B cell (primary cell): Measurements from ENCODE around the gene SORL1.

Experiments used
- CTCF ChIP-seq: fragments of 200-600 bp; IDR thresholded peaks from one replicate; pipeline ENCODE4 v1.8.0; 2022; ENCODE audit warnings: antibody characterized with exemption, mild to moderate bottlenecking
- EZH2 ChIP-seq: IDR thresholded peaks from 2 replicates; pipeline ENCODE4 v1.6.1; 2012; ENCODE audit warnings: borderline replicate concordance, low read depth, mild to moderate bottlenecking, moderate library complexity, low read length; ENCODE audit not compliant: insufficient read depth, poor library complexity, severe bottlenecking

- TF ChIP-seq CTCF (no peak), EZH2 (no peak)
Measured at GRCh38 chr11:121467471-121467870, 15.4 kb downstream of the SORL1 start.
